Activated CD8-positive, alpha-beta memory T cell treated with anti-CD3 and anti-CD28 coated beads, Interleukin-2, amount 50 U/mL, for 24 hours (primary cell): ENCODE data around the gene CLIC2.
A peak's percentile ranks its signal among the peaks of the same experiment; 100 is the strongest.
"Not testable (repeated sequence)": the region's sequence is repeated elsewhere in the genome, so short reads cannot be mapped to it uniquely, and the experiment has no call there.

ENCODE experiments used
- DNase-seq: peaks from one replicate; pipeline ENCODE4 v3.0.0-alpha.2; 2020; ENCODE audit errors: extremely low read depth

CLIC2 gene

DNA sequence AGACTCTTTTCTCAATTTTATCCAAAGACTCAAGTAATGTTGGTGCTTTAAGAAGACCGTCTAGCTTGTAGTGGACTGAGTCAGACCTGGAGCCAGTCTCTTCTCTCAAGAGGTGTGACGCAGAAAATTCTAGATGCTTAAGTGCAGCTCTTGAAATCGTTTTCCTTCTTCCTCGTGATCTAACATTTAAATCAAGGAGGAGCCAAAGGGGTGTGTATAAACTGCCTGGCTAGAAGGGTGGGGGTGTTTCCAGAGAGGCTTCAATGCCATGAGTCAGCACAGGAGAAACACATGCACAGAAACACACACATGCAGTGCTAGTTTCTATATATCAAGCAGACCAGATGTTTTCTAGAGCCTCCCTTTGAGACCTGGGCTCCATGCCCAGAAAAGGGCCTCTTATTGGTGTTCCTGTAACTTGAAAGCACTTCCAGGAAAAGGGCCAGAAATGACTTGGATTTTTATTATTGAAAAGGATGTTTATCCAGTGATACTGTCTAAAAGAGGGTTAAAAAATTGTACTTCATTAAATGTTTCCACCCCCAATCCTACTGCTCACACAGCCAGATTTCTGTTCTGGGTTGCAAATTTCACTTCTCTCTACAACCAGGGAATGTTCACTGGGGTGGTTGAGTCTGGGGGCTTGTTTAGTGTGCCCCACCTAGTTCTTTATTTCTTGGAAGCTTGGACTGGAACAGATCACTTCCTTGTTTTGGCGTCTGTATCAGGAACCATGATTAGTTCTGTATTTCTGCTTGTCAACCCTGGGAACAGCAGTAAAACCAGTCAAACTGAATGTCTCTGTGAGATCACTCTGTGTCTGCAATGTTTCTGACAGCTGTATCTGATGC, at the start of gene CLIC2:
Gene CLIC2, minus strand, starts transcription at position 129 of the 851 bp plus-strand sequence. CDS start 187 bp downstream, outside the sequence.
- no peak for DNase-seq

DNA sequence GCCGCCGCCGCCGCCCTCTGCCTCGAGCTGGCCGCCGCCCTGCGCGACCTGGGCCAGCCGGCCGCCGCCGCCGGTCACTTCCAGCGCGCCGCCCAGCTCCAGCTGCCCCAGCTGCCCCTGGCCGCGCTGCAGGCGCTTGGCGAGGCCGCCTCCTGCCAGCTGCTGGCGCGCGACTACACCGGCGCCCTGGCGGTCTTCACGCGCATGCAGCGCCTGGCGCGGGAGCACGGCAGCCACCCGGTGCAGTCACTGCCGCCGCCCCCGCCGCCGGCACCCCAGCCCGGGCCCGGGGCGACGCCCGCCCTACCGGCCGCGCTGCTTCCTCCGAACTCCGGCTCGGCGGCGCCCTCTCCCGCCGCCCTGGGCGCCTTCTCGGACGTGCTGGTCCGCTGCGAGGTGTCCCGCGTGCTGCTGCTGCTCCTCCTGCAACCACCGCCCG, 48.1 kb upstream of the CLIC2 start:
- not testable (repeated sequence) for DNase-seq

DNA sequence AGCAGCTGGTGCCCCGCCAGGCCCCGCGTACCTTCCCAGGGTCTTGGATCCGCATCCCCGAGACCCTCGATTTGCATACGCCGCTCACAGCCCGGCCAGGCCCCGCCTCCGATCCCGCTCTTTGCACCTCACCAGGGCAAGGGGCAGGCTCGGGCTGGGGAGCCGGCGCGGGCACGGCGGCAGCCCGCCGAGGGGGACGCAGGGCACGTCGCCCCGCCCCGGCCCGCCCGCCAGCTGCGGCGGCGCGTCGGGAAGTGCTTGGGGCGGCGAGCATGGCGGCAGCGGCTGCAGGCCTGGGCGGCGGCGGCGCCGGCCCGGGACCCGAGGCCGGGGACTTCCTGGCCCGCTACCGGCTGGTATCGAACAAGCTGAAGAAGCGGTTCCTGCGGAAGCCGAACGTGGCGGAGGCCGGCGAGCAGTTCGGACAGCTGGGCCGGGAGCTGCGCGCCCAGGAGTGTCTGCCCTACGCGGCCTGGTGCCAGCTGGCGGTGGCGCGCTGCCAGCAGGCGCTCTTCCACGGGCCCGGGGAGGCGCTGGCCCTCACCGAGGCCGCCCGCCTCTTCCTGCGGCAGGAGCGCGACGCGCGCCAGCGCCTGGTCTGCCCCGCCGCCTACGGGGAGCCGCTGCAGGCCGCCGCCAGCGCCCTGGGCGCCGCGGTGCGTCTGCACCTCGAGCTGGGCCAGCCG, 47.6 kb upstream of the CLIC2 start, which contains the start of gene F8A2:
Gene F8A2, plus strand, starts transcription at position 253 of the 686 bp plus-strand sequence. Its CDS starts 20 bp downstream, at position 273.
- not testable (repeated sequence) for DNase-seq

DNA sequence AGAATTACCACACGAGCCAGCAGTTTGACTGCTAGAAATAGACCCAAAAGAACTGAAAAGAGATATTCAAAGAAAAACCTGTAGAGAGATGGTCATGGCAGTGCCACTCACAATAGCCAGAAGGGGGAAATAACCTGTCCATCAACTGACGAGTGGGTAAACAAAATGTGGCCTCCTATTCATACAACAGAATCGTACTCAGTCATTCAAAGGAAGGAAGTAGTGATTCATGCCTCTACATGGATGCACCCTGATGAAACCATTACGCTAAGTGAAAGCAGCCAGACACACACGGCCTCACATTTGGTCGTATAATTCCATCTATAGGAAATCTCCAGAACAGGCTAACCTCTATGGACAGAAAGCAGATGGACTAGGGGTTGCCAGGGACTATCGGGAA, 45.4 kb upstream of the CLIC2 start:
- not testable (repeated sequence) for DNase-seq

DNA sequence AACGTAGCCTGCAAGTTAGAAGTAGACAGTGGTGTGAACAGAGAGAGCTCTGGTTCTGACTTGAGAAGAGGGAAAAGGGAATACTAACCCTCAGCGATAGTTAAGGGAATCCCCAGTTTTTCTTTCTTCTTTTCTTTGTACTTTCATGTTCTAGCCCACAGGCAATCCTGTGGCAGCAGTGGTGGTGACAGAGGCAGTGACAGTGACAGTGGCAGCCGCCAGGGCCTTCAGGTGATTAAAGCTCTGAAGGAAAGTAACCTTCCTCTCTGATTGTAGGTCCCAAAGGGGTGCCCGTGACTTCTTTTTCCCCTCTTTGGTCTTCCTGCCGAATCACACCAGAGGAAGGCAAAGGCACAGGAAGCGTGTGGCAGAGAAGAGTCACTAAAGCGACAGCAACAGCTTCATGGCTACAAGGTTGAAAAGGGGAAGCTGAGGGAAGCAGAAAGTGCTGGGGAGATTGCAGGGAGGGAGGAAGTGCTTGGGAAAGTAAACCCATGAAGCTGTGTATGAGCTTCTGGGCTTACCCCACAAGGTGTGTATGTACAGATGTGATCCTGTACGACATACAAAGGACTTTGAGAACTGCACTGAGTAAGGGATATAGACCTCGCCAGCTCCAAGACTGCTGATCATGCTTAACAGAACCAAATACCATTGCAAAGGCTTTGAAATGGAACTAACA, 39.5 kb upstream of the CLIC2 start:
- not testable (repeated sequence) for DNase-seq

DNA sequence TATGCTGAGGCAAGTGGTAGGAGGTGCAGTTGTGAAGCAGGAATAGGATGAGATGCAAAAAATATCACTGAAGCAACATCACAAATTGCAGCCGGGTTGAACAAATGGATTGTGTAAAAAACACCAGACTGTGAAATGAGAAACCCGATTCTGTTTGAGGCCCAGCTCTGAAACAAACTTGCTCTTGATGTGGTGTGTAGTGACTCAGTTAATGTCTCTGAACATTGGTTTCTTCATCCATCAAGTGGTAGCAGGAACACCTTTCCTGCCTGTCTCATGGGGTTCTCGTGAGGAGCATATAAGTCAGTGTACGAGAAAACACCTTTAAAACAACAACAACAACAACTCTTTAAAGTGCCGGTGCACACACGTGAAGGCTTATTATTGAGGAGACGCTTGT, 29.3 kb upstream of the CLIC2 start:
- not testable (repeated sequence) for DNase-seq

DNA sequence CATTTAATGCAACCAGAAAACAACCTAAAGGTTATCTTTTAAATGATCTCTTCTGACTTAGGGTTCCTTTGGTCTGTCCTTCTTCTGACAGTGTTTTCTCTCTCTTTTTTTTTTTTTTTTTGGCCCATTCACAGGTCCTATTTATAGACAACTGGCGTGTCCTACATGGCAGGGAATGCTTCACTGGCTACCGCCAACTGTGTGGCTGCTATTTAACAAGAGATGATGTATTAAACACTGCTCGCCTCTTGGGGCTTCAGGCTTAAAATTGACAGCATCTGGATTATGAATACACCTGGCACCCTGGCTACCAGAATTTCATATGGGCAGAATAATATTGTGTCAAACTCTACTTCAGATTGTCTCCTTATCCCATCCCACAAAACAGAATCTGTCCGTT, 15.0 kb upstream of the CLIC2 start:
- DNase-seq = not testable (repeated sequence)

DNA sequence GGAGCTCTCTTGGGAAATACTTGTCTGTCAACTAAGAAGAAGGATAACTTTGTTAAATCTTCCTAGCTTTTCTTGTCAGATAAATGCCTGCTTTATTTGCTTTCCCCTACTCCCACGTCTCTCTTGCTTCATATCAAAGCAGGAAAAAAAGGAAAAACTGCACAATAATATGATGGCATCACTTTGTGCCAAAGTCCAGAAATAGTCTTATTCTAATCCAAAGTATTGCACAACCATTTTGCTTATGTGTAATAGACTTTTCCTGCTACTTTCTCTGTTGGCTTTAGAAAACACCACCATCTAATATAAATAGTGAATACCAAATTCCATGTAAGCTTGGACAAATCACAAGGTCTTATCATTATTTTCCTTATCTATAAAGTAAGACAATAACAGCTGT, 11.3 kb upstream of the CLIC2 start:
- not testable (repeated sequence) for DNase-seq

DNA sequence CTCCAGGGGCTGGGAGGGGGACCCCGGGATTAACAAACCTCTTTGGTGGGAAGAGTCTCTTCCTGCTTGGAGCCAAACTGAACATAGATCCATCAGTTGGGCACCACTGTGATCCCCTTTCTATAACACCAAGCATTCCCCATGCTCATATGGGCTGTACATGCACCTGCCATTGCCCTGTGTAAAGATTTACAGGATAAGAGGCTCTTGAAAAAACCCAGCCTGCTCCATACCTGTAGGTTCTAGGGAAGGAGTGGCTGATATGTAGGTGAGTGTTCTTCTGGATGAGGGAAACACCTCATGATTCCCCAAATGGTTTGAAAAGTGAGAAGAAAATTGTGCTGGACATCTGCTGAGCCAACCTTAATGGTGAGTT, 911 bp upstream of the CLIC2 start:
- DNase-seq = not testable (repeated sequence)

DNA sequence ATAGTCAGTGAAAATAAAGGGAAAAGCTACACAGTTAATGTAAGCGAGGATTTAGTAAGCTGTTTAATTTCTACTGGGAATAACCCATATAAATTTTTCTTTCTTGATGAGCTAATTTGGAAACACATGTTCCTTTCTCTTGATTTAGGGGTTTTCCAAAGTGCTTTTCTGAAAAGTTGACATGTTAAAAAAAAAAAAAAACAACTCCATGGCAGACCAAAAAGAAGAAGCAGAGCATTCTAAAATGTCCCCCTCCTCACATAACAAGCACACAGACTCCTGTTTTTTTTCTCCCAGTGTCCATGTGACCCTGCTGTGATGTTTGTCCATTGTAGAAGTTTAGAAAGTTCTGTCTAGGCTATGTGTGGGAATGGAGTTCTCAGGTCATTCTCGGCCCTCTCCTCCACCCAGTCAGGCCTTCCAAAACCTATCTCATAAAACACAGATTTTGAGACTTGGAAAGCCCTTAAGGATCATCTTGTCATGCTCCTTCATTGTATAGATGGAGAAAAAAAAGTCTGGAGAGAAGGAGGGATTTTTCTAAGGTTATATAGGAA, 792 bp downstream of the CLIC2 start:
- DNase-seq = no peak

DNA sequence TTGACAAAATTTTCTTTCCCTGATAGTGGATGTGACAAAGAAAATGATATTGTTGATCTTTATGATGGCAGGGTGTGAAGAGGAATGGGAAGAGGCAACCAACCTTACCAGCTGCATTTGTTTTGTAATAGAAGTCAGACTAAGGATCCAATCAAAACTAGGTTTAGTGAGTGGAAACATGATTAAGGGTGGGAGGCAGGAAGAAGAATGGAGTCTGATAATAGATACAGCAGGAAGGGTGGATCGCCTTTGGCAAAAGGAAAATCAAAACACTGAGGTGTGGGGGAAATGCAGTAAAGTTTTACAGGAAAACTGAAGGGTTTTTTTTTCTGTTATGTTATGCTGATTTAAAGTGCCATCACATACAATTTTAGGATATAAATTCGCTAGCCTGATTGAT, 3.4 kb downstream of the CLIC2 start:
- DNase-seq = no peak

DNA sequence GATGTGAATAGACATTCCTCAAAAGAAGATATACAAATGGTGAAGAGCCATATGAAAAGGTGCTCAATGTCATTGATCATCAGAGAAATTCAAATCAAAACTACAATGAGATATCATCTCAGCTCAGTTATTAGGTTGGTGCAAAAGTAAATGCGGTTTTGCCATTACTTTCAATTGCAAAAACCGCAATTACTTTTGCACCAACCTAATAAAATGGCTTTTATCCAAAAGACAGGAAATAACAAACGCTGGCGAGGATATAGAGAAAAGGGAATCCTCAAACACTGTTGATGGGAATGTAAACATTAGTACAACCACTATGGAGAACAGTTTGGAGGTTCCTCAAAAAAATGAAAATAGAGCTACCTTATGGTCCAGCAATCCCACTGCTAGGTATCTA, 5.1 kb downstream of the CLIC2 start:
- no peak for DNase-seq

DNA sequence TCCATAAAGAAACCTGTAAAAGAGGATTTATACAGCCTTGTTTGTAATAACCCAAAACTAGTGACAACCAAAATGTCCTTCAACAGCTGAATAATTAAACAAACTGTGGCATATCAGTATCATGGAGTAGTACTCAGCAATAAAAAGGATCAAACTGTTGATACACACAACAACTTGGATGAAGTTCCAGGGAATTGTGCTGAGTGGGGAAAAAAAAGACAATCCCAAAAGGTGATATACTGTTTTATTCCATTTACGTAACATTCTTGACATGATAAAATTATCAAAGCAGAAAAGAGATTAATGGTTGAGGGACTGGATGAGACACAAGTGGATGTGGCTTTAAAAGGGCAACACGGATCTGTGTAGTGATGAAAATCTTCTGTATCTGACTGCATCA, 7.8 kb downstream of the CLIC2 start:
- no peak for DNase-seq

DNA sequence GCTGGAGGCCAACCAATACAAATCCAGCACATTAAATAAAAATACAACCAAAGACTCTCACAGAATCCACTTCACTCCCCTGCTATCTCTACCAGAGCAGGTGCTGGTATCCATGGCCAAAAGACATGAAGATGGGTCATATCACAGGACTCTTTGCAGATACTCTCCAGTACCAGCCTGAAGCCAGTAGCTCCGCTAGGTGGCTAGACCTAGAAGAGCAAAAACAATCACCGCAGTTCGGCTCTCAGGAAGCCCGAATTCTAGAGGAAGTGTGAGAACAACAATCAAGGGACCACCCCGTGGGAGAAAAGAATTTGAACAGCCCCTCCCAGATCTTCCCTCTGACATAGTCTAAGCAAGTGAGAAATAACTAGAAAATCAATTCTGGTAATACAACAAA, 20.2 kb downstream of the CLIC2 start:
- DNase-seq = no peak

DNA sequence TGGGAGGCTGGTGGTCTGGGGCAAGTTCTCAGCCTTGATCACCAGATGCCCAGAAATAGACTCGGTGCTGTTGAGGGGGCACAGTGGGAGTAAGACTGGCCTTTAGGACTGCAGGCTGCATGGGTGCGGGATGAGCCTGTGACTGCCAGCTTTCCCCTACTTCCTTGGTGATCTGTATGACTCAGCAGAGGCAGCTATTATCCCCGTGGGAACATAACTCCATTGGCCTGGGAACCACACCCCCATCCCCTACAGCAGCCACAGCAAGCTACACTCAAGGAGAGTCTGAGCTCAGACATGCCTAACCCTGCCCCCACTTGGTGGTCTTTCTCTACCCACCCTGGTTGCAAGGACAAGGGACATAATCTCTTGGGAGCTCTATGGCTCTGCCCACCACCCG, 20.6 kb downstream of the CLIC2 start:
- DNase-seq = no peak

DNA sequence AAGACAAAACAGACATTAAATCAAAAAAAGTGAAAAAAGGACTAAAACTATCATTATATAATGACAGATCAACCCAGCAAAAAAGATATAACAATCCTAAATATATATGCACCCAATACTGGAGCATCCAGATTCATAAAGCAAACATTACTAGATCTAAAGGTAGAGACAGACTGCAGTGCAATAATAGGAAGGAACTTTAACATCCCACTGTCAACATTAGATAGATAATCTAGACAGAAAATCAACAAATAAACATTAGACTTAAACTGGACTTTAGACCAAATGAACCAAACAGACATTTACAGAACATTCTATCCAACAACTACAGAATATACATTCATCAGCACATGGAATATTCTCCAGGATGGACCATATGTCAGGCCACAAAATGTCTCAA, 40.6 kb downstream of the CLIC2 start:
- DNase-seq = no peak

DNA sequence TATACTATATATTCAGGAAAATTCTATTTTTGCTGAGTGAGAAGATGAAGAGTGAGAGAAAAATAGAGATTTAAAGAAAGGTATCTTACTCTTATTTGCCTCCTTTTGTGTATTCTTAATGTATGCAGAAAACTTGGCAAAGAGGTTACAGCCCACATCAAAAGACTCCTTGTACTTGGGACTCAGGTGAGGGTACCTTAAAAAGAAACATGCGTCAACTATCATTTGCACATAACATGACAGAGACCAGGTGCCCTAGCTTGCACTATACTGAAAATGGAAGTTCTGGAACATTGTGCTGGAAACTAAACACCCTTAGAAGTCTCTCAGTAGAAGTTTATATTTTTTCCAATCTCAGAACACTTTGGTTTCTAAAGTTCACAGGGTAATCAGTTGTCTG, 54.5 kb downstream of the CLIC2 start:
- no peak for DNase-seq

DNA sequence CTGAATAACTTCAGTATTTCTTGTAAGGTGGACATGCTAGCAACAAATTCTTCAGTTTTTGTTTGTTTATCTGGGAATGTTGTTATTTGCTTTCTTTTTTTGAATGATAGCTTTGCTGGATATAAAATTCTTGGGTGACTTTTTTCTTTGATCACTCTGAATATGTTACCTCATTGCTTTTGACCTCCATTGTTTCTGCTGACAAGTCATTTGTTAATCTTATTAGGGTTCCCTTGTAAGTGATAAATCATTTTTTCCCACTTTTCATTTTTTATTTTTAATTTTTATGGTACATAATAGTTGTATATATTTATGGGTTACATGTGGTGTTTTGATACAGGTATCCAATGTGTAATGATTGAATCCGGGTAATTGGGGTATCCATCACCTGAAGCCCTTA, 63.4 kb downstream of the CLIC2 start:
- no peak for DNase-seq

DNA sequence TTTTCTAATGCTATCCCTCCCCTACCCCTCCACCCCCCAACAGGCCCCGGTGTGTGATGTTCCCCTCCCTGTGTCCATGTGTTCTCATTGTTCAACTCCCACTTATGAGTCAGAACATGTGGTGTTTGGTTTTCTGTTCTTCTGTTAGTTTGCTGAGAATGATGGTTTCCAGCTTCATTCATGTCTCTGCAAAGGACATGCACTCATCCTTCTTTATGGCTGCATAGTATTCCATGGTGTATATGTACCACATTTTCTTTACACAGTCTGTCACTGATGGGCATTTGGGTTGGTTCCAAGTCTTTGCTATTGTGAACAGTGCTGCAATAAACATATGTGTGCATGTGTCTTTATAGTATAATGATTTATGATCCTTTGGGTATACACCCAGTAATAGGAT, 66.4 kb downstream of the CLIC2 start:
- DNase-seq = not testable (repeated sequence)

DNA sequence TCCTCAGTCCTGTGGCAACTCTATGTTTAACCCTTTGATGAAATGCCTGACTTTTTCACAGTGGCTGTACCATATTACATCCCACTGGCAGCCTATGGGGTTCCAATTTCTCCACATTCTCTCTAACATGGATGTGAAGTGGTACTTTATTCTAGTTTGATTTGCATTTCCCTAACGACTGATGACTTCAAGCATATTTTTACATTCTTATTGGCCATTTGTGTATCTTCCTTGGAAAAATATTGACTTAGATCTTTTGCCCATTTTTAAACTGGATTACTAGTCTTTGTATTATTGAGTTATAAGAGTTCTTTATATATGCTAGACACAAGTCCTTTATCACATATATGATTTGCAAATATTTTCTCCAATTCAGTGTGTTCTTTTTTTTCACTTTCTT, 68.0 kb downstream of the CLIC2 start:
- DNase-seq = no peak

DNA sequence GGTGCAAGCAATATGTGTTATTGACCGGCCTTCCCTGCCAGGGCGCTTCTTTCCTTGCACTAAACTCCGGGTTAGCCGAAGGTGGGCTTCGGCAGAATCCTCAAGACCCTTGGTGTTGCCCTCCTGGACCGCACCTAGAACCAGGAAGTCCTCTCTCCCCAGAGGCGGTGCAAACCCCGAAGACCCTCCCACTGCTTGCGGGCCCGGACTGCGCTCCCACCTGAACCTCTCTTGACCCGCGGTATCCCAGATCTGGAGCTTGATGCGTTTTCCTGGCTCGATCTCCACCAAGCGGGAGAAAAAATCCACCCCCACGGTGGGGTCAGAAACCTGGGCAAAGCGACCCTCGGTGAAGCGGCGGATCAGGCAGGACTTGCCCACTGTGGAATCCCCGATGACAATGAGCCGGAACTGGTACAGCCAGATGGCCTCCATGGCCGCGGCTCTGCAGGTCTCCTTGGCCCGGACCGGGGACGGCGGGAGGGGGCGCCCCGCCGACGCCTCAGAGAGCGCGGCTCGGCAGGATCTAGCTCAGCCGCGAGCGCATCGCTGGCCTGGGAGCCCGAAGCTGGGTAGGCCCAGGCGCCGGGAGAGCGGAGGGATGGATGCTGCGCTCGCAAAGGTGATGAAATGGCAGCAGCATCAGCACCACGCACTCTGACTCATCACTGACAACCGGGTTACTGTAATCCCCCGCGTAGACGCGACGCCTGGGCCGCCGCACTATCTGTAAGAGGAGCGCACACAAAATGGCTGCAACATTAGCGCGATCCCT, 70.4 kb downstream of the CLIC2 start, which contains the start of gene RAB39B:
Gene RAB39B, minus strand, starts transcription at position 638 of the 775 bp plus-strand sequence. Its CDS starts 203 bp downstream, at position 435.
- DNase-seq = peak; percentile 31
